Mesendoderm (in vitro differentiated cells): ENCODE data around the gene SLC7A8.

ENCODE experiments used
- DNase-seq: peaks from one replicate; pipeline ENCODE4 v3.0.0; 2013
- H2AK5ac ChIP-seq: 2 replicates; pipeline ENCODE4 v1.6.1; 2013; ENCODE audit warnings: low read length, inconsistent platforms
- H2BK120ac ChIP-seq: 2 replicates; pipeline ENCODE4 v1.6.1; 2013; ENCODE audit warnings: low read depth, mild to moderate bottlenecking, low read length, moderate library complexity, mixed read lengths
- H2BK15ac ChIP-seq: replicated peaks from 2 replicates; pipeline ENCODE4 v1.6.1; 2013; ENCODE audit warnings: low read depth, mild to moderate bottlenecking, moderate library complexity
- H2BK5ac ChIP-seq: 2 replicates; pipeline ENCODE4 v1.6.1; 2013; ENCODE audit warnings: low read length, inconsistent platforms
- H3K18ac ChIP-seq: 2 replicates; pipeline ENCODE4 v1.6.1; 2013; ENCODE audit warnings: mild to moderate bottlenecking, low read length, mixed read lengths
- H3K23ac ChIP-seq: one replicate; pipeline ENCODE4 v1.6.1; 2013; ENCODE audit warnings: low read length
- H3K27ac ChIP-seq: 2 replicates; pipeline ENCODE4 v1.5.1; 2013; ENCODE audit warnings: low read depth, mild to moderate bottlenecking, inconsistent platforms, low read length, moderate library complexity
- H3K27me3 ChIP-seq: 2 replicates; pipeline ENCODE4 v1.6.1; 2013; ENCODE audit warnings: low read length, control low read depth, mild to moderate bottlenecking, inconsistent platforms; ENCODE audit not compliant: insufficient read depth, poor library complexity
- H3K36me3 ChIP-seq: 2 replicates; pipeline ENCODE4 v1.6.1; 2013; ENCODE audit warnings: low read length, inconsistent platforms; ENCODE audit not compliant: control insufficient read depth, insufficient read depth
- H3K4ac ChIP-seq: one replicate; pipeline ENCODE4 v1.6.1; 2013; ENCODE audit warnings: low read depth, mild to moderate bottlenecking, low read length, moderate library complexity
- H3K4me1 ChIP-seq: 2 replicates; pipeline ENCODE4 v1.6.1; 2013; ENCODE audit warnings: low read depth, low read length, inconsistent platforms; ENCODE audit not compliant: control insufficient read depth
- H3K4me2 ChIP-seq: 2 replicates; pipeline ENCODE4 v1.6.1; 2013; ENCODE audit warnings: low read length
- H3K4me3 ChIP-seq: 2 replicates; pipeline ENCODE4 v1.5.1; 2013; ENCODE audit warnings: mild to moderate bottlenecking, low read length
- H3K56ac ChIP-seq: one replicate; pipeline ENCODE4 v1.6.1; 2013; ENCODE audit warnings: low read length
- H3K79me1 ChIP-seq: 2 replicates; pipeline ENCODE4 v1.6.1; 2013; ENCODE audit warnings: low read length, inconsistent platforms
- H3K79me2 ChIP-seq: 2 replicates; pipeline ENCODE4 v1.6.1; 2013; ENCODE audit warnings: mild to moderate bottlenecking, low read length; ENCODE audit not compliant: control insufficient read depth, insufficient read depth
- H3K9ac ChIP-seq: 2 replicates; pipeline ENCODE4 v1.6.1; 2013; ENCODE audit warnings: low read length, inconsistent platforms
- H4K5ac ChIP-seq: one replicate; pipeline ENCODE4 v1.6.1; 2013; ENCODE audit warnings: low read length
- H4K8ac ChIP-seq: one replicate; pipeline ENCODE4 v1.6.1; 2013; ENCODE audit warnings: low read depth, mild to moderate bottlenecking, control low read depth, low read length, moderate library complexity
- WGBS: extraction: QIAGEN DNeasy Blood & Tissue Kit; methylation state at CpG from one replicate; pipeline ENCODE4 v1.1.7; 2013; ENCODE audit warnings: low lambda C conversion rate, missing lambda C conversion rate; ENCODE audit not compliant: insufficient coverage; ENCODE audit errors: extremely low coverage; 5-methylcytosine and 5-hydroxymethylcytosine counted together

SLC7A8 gene

GRCh38 chr14:23181946-23182345 lies 1.5 kb downstream of the SLC7A8 start:
- peaks cover 2% of the 10 kb centered on the region for H3K79me1 ChIP-seq
- peak overlapping the region; percentile 80 for H3K4me3 ChIP-seq
- H2BK5ac ChIP-seq, result no peak overlapping the region
- H3K4me1 ChIP-seq, result peaks cover 6% of the 10 kb centered on the region
- H3K9ac ChIP-seq, result peak overlapping the region; percentile 79
- no peak overlapping the region for H4K8ac ChIP-seq
- no peak overlapping the region for H2BK120ac ChIP-seq
- H4K5ac ChIP-seq, result no peak overlapping the region
- peak overlapping the region; percentile 54 for H3K18ac ChIP-seq
- H3K36me3 ChIP-seq, result no peaks in the 10 kb centered on the region
- no peak overlapping the region for H3K23ac ChIP-seq
- WGBS, result no CpG with 5 or more reads among the region's 4 CpGs
- H2AK5ac ChIP-seq, result peak overlapping the region; percentile 6
- peak overlapping the region; percentile 88 for H3K56ac ChIP-seq
- no peak for DNase-seq
- peak overlapping the region; percentile 91 for H3K4me2 ChIP-seq
- H3K4ac ChIP-seq, result no peak overlapping the region
- H2BK15ac ChIP-seq, result no peak overlapping the region
- no peak overlapping the region for H3K27ac ChIP-seq
- peaks cover 30% of the 10 kb centered on the region for H3K79me2 ChIP-seq
- H3K27me3 ChIP-seq, result no peaks in the 10 kb centered on the region

- H4K5ac ChIP-seq, result no peak overlapping the region
- H3K27me3 ChIP-seq, result no peaks in the 10 kb centered on the region
- peak overlapping the region; percentile 91 for H3K4me2 ChIP-seq
- no peak overlapping the region for H3K23ac ChIP-seq
- H3K56ac ChIP-seq, result peak overlapping the region; percentile 88
- H3K18ac ChIP-seq, result no peak overlapping the region
- H4K8ac ChIP-seq, result no peak overlapping the region
- H2AK5ac ChIP-seq, result peak overlapping the region; percentile 6
- peak overlapping the region; percentile 79 for H3K9ac ChIP-seq
- H3K4me1 ChIP-seq, result peaks cover 6% of the 10 kb centered on the region
- H3K79me1 ChIP-seq, result peaks cover 2% of the 10 kb centered on the region
- H3K27ac ChIP-seq, result no peak overlapping the region
- no peaks in the 10 kb centered on the region for H3K36me3 ChIP-seq
- WGBS, result no CpG with 5 or more reads among the region's 3 CpGs
- no peak overlapping the region for H2BK15ac ChIP-seq
- no peak overlapping the region for H3K4ac ChIP-seq
- peak overlapping the region; percentile 80 for H3K4me3 ChIP-seq
- DNase-seq, result no peak
- H3K79me2 ChIP-seq, result peaks cover 30% of the 10 kb centered on the region
- no peak overlapping the region for H2BK5ac ChIP-seq
- H2BK120ac ChIP-seq, result no peak overlapping the region
These were observed 2.0 kb downstream of the SLC7A8 start for GRCh38 chr14:23181453-23181852.

- no peak overlapping the region for H2BK5ac ChIP-seq
- no peak for DNase-seq
- H3K4me1 ChIP-seq, result peaks cover 9% of the 10 kb centered on the region
These were observed 6.3 kb downstream of the SLC7A8 start for GRCh38 chr14:23177181-23177580.

GRCh38 chr14:23175823-23176222 lies 7.6 kb downstream of the SLC7A8 start:
- no CpG with 5 or more reads among the region's 1 CpG for WGBS
- Histone ChIP-seq H2BK5ac (no peak overlapping the region), H3K4ac (no peak overlapping the region), H3K79me2 (peaks cover 19% of the 10 kb centered on the region), H2BK15ac (no peak overlapping the region), H3K27ac (no peak overlapping the region), H3K27me3 (no peaks in the 10 kb centered on the region), H3K23ac (no peak overlapping the region), H2BK120ac (no peak overlapping the region), H4K8ac (no peak overlapping the region), H3K56ac (no peak overlapping the region), H3K79me1 (peaks cover 5% of the 10 kb centered on the region), H2AK5ac (no peak overlapping the region), H4K5ac (no peak overlapping the region), H3K4me2 (no peak overlapping the region), H3K4me1 (peaks cover 4% of the 10 kb centered on the region), H3K18ac (no peak overlapping the region), H3K4me3 (no peak overlapping the region), H3K36me3 (no peaks in the 10 kb centered on the region), H3K9ac (no peak overlapping the region)
- no peak for DNase-seq

More at GRCh38 chr14:23177181-23177580, 6.3 kb downstream of the SLC7A8 start:
- no peak overlapping the region for H2AK5ac ChIP-seq
- WGBS, result no CpG with 5 or more reads among the region's 2 CpGs
- no peak overlapping the region for H3K18ac ChIP-seq
- H3K4me2 ChIP-seq, result no peak overlapping the region
- no peak overlapping the region for H4K5ac ChIP-seq
- no peaks in the 10 kb centered on the region for H3K36me3 ChIP-seq
- H3K79me2 ChIP-seq, result peaks cover 30% of the 10 kb centered on the region
- peaks cover 5% of the 10 kb centered on the region for H3K79me1 ChIP-seq
- no peak overlapping the region for H3K4me3 ChIP-seq
- H4K8ac ChIP-seq, result no peak overlapping the region
- no peak overlapping the region for H3K9ac ChIP-seq
- H3K56ac ChIP-seq, result no peak overlapping the region
- no peak overlapping the region for H3K4ac ChIP-seq
- H3K23ac ChIP-seq, result no peak overlapping the region
- H3K27me3 ChIP-seq, result no peaks in the 10 kb centered on the region
- no peak overlapping the region for H3K27ac ChIP-seq
- H2BK15ac ChIP-seq, result no peak overlapping the region
- H2BK120ac ChIP-seq, result no peak overlapping the region

GRCh38 chr14:23174296-23175184 lies 8.9 kb downstream of the SLC7A8 start:
- H4K5ac ChIP-seq, result no peak overlapping the region
- no peak overlapping the region for H4K8ac ChIP-seq
- peak overlapping the region; percentile 3 for H2BK120ac ChIP-seq
- H3K36me3 ChIP-seq, result no peaks in the 10 kb centered on the region
- DNase-seq, result no peak
- no peak overlapping the region for H2AK5ac ChIP-seq
- no peaks in the 10 kb centered on the region for H3K27me3 ChIP-seq
- H3K23ac ChIP-seq, result no peak overlapping the region
- no peak overlapping the region for H3K4ac ChIP-seq
- H3K27ac ChIP-seq, result peak overlapping the region; percentile 31
- peak overlapping the region; percentile 40 for H3K56ac ChIP-seq
- no peak overlapping the region for H2BK5ac ChIP-seq
- peaks cover 7% of the 10 kb centered on the region for H3K79me1 ChIP-seq
- H3K4me1 ChIP-seq, result peaks cover 4% of the 10 kb centered on the region
- no peak overlapping the region for H2BK15ac ChIP-seq
- no peak overlapping the region for H3K18ac ChIP-seq
- H3K9ac ChIP-seq, result no peak overlapping the region
- no peak overlapping the region for H3K4me2 ChIP-seq
- H3K79me2 ChIP-seq, result peaks cover 13% of the 10 kb centered on the region
- H3K4me3 ChIP-seq, result no peak overlapping the region
- WGBS, result no CpG with 5 or more reads among the region's 6 CpGs
